CD8-positive, alpha-beta memory T cell (primary cell): ENCODE results near the gene SPAAR. TPM values are rescaled to one million over a fixed set of nuclear protein-coding genes. Genes with fewer than 3 reads are reported as not detected.

ENCODE experiments used
- CTCF ChIA-PET: fragments of 350-600 bp; sonication (Branson Sonifier 250); formaldehyde crosslinking; loops from one replicate; lab custom pipeline; 2021; ENCODE audit warnings: antibody characterized with exemption; lab: Charles Lee
- POLR2A ChIA-PET: fragments of 350-600 bp; sonication (Branson Sonifier 250); formaldehyde crosslinking; loops from one replicate; lab custom pipeline; 2021; ENCODE audit warnings: antibody characterized with exemption; lab: Charles Lee
- DNase-seq, 5 donors: peaks; one replicate each; pipeline versions ENCODE4 v3.0.0 to v3.0.0-alpha.2; 2020 to 2022; ENCODE audit warnings: mixed read lengths in 1 of 5
- H3K27ac ChIP-seq: one replicate; pipeline ENCODE4 v1.7.0; 2013; ENCODE audit warnings: low read depth, mild to moderate bottlenecking, low read length, moderate library complexity
- H3K27me3 ChIP-seq: 2 replicates; pipeline ENCODE4 v1.7.0; 2013; ENCODE audit warnings: low read length, mild to moderate bottlenecking; ENCODE audit not compliant: insufficient read depth, poor library complexity, severe bottlenecking
- H3K36me3 ChIP-seq: 2 replicates; pipeline ENCODE4 v1.7.0; 2013; ENCODE audit warnings: mild to moderate bottlenecking, low read length, moderate library complexity; ENCODE audit not compliant: insufficient read depth
- H3K4me1 ChIP-seq: 2 replicates; pipeline ENCODE4 v1.7.0; 2013; ENCODE audit warnings: mild to moderate bottlenecking, low read length, moderate library complexity; ENCODE audit not compliant: insufficient read depth
- H3K4me3 ChIP-seq: 2 replicates; pipeline ENCODE4 v1.7.0; 2013; ENCODE audit warnings: mild to moderate bottlenecking, low read length
- H3K9me3 ChIP-seq: 2 replicates; pipeline ENCODE4 v1.7.0; 2013; ENCODE audit warnings: mild to moderate bottlenecking, low read length
- H3K27ac Mint-ChIP-seq, 8 donors: one replicate each; pipeline ENCODE4 v1.8.0; 2020 to 2021; ENCODE audit warnings: mixed read lengths in 8 of 8, mild to moderate bottlenecking in 6 of 8, inconsistent platforms in 3 of 8, moderate library complexity in 3 of 8
- H3K27me3 Mint-ChIP-seq, 2 donors: one replicate each; pipeline ENCODE4 v1.8.0; 2020 to 2021; ENCODE audit warnings: mixed read lengths in 2 of 2, mild to moderate bottlenecking in 1 of 2, moderate library complexity in 1 of 2
- H3K36me3 Mint-ChIP-seq, 3 donors: one replicate each; pipeline ENCODE4 v1.8.0; 2020 to 2021; ENCODE audit warnings: mixed read lengths in 3 of 3, inconsistent platforms in 1 of 3, mild to moderate bottlenecking in 1 of 3
- H3K4me1 Mint-ChIP-seq, 3 donors: one replicate each; pipeline ENCODE4 v1.8.0; 2020 to 2021; ENCODE audit warnings: mixed read lengths in 3 of 3, inconsistent platforms in 1 of 3, mild to moderate bottlenecking in 1 of 3
- H3K4me3 Mint-ChIP-seq, 7 donors: one replicate each; pipeline ENCODE4 v1.8.0; 2020 to 2021; ENCODE audit warnings: mixed read lengths in 7 of 7, mild to moderate bottlenecking in 6 of 7, moderate library complexity in 4 of 7, inconsistent platforms in 2 of 7
- H3K9me3 Mint-ChIP-seq, 5 donors: one replicate each; pipeline ENCODE4 v1.8.0; 2020 to 2022; ENCODE audit warnings: mixed read lengths in 5 of 5, mild to moderate bottlenecking in 3 of 5, moderate library complexity in 2 of 5, inconsistent platforms in 1 of 5
- polyA plus RNA-seq: library from polyadenylated mRNA; unstranded; fragments of 300-500 nt; fragmentation: Illumina TruSeq; gene quantifications from one replicate; pipeline ENCODE4 v1.2.3, GENCODE V29; 2021
- total RNA-seq, 2 experiments: library from RNA; stranded (reverse); gene quantifications; one replicate each; pipeline ENCODE4 v1.2.3, GENCODE V29; 2021

SPAAR gene
- total and polyA plus RNA-seq, 3 experiments from 2014 or later = not detected

DNA sequence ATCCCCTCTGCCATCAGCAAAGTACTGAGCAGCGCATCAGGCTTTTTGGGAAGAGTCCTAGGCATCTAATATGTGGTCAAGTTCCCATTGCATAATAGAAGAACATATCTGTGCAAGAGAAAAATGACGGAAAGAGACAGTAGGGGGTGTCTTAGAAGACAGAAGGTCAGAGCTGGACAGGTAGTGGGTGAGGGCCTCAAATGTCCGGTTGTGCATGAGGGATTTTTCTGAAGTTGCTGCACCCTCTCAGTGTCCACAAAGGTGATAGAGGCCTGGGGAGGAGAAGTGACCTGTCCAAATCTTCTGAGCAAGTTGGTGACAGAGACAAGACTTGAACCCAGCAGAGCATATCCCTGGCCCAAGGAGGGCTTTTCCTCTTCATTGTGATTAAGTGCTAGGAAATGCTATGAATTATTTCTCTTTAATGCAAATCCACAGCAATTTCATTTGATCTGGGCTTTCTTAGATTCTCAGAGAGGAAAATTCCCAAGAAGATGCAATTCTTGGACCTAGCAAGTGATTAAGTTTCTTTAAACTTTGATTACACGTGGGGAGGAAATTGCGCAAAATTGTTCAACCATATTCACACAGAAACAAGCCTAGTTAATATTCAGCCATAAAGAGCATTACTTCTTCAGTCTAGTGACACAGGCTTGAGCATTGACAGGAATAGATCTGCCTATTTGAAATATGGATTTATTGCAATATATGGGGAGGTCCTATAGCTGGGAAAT lies 49.0 kb downstream of the SPAAR start, which contains the start of gene OR2S2:
OR2S2 (minus strand) TSS at position 51 of the 734 bp plus-strand sequence. CDS start 56 bp downstream, outside the sequence.
- no peaks in the 10 kb centered on the region for H3K9me3 ChIP-seq
- Mint-ChIP-seq H3K9me3 (no peaks in the 10 kb centered on the region), H3K4me3 (no peak within 1 kb of the TSS), H3K4me1 (peaks cover 3 to 5% (median 4%) of the 10 kb centered on the region in 3 donors), H3K27me3 (peaks cover 11 to 42% of the 10 kb centered on the region in 2 donors), H3K36me3 (no peaks in the 10 kb centered on the region), H3K27ac (no peak within 1 kb of the TSS)
- ChIA-PET POLR2A (no interaction called here), CTCF (interaction anchor here (1.2 kb wide), 1 partner anchor 65 kb away, joined by 5 read pairs; no protein-coding TSS in a partner anchor)
- no peaks in the 10 kb centered on the region for H3K36me3 ChIP-seq
- no peak within 1 kb of the TSS for H3K27ac ChIP-seq
- H3K4me3 ChIP-seq = no peak within 1 kb of the TSS
- DNase-seq = no peak
- no peaks in the 10 kb centered on the region for H3K4me1 ChIP-seq
- peaks cover 4% of the 10 kb centered on the region for H3K27me3 ChIP-seq

DNA sequence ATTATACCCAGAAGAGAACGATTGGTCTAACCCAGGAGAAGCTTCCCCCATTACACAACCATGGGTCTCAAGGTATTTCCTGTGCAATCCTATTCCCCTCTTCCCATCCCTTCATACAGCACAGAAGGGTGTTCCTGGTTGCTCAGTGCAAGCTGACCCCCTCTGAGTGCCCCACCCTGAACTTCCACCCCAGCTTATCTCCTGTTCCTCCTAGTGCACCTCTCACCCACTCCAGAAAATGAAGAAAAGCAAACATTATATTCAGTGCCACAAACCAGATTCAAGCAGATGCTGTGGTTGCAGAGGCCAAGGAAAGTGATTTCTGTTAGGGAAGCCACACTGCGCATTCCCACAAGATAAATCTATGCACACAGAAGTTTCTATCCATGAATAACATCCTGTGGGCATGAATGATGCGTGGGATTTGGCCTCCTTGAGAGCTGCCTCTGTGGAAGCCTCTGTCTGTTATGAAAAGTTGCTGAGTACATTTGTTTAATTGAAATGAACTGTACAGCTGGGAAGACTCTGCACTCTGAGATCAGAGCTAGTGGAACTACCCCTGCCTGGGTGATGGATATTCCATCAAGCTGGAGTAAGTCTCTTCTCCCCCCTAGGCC lies 50.9 kb downstream of the SPAAR start:
- no peak for DNase-seq
- Mint-ChIP-seq H3K9me3 (no peaks in the 10 kb centered on the region), H3K36me3 (no peaks in the 10 kb centered on the region), H3K27me3 (peaks cover 11 to 43% of the 10 kb centered on the region in 2 donors), H3K4me1 (no peaks in the 10 kb centered on the region), H3K27ac (no peak overlapping the region), H3K4me3 (no peak overlapping the region)
- no peaks in the 10 kb centered on the region for H3K9me3 ChIP-seq
- no peaks in the 10 kb centered on the region for H3K36me3 ChIP-seq
- POLR2A ChIA-PET = no interaction called here
- H3K27ac ChIP-seq = no peak overlapping the region
- CTCF ChIA-PET = interaction anchor here (1.2 kb wide), 1 partner anchor 15 kb away, joined by 4 read pairs; no protein-coding TSS in a partner anchor
- peaks cover 4% of the 10 kb centered on the region for H3K27me3 ChIP-seq
- no peaks in the 10 kb centered on the region for H3K4me1 ChIP-seq
- H3K4me3 ChIP-seq = no peak overlapping the region

Other genes starting within 250 kb of the SPAAR start
- gene ARHGEF39, start 244.3 kb upstream of the SPAAR start, total RNA-seq = 10 to 100 TPM in 1 of 2 experiments, 1 to 10 TPM in 1; 7.7 to 10.7 TPM
- gene ARHGEF39, start 244.3 kb upstream of the SPAAR start, polyA plus RNA-seq = 1.2 TPM
- under 1 TPM in 1 of 2 experiments, not detected in 1; 0.75 TPM for gene CA9, start 235.6 kb upstream of the SPAAR start, total RNA-seq
- gene CA9, start 235.6 kb upstream of the SPAAR start, polyA plus RNA-seq = not detected
- gene TPM2, start 219.6 kb upstream of the SPAAR start, total RNA-seq = 1 to 10 TPM; 6.6 to 7.3 TPM
- gene TPM2, start 219.6 kb upstream of the SPAAR start, polyA plus RNA-seq = 0.22 TPM
- 100 to 1,000 TPM; 248 to 249 TPM for gene TLN1, start 177.3 kb upstream of the SPAAR start, total RNA-seq
- 161 TPM for gene TLN1, start 177.3 kb upstream of the SPAAR start, polyA plus RNA-seq
- gene CREB3, start 176.8 kb upstream of the SPAAR start, total RNA-seq = 10 to 100 TPM; 38.0 to 38.6 TPM
- gene CREB3, start 176.8 kb upstream of the SPAAR start, polyA plus RNA-seq = 53.6 TPM
- gene GBA2, start 160.3 kb upstream of the SPAAR start, total RNA-seq = 10 to 100 TPM; 41.8 to 42.0 TPM
- gene GBA2, start 160.3 kb upstream of the SPAAR start, polyA plus RNA-seq = 30.7 TPM
- 10 to 100 TPM; 19.9 to 21.9 TPM for gene RGP1, start 160.2 kb upstream of the SPAAR start, total RNA-seq
- 10.6 TPM for gene RGP1, start 160.2 kb upstream of the SPAAR start, polyA plus RNA-seq
- gene MSMP, start 155.2 kb upstream of the SPAAR start, total RNA-seq = under 1 TPM; 0.51 to 0.63 TPM
- not detected for gene MSMP, start 155.2 kb upstream of the SPAAR start, polyA plus RNA-seq
- gene NPR2, start 117.9 kb upstream of the SPAAR start, total RNA-seq = 1 to 10 TPM; 5.2 to 8.6 TPM
- gene NPR2, start 117.9 kb upstream of the SPAAR start, polyA plus RNA-seq = 0.26 TPM
- gene SPAG8, start 97.2 kb upstream of the SPAAR start, total RNA-seq = 1 to 10 TPM in 1 of 2 experiments, under 1 TPM in 1; 0.98 to 1.8 TPM
- 0.79 TPM for gene SPAG8, start 97.2 kb upstream of the SPAAR start, polyA plus RNA-seq
- gene HINT2, start 94.4 kb upstream of the SPAAR start, total RNA-seq = 10 to 100 TPM; 65.1 to 71.7 TPM
- 69.4 TPM for gene HINT2, start 94.4 kb upstream of the SPAAR start, polyA plus RNA-seq
- not detected for gene FAM221B, start 80.8 kb upstream of the SPAAR start, total RNA-seq
- gene FAM221B, start 80.8 kb upstream of the SPAAR start, polyA plus RNA-seq = not detected
- gene TMEM8B, start 80.3 kb upstream of the SPAAR start, total RNA-seq = 1 to 10 TPM; 2.1 to 3.0 TPM
- gene TMEM8B, start 80.3 kb upstream of the SPAAR start, polyA plus RNA-seq = 3.0 TPM
- not detected for gene OR13J1, start 39.1 kb upstream of the SPAAR start, total RNA-seq
- gene OR13J1, start 39.1 kb upstream of the SPAAR start, polyA plus RNA-seq = not detected
- gene HRCT1, start 3.3 kb upstream of the SPAAR start, total RNA-seq = not detected
- not detected for gene HRCT1, start 3.3 kb upstream of the SPAAR start, polyA plus RNA-seq
- gene OR2S2, start 48.7 kb downstream of the SPAAR start, total RNA-seq = not detected
- gene OR2S2, start 48.7 kb downstream of the SPAAR start, polyA plus RNA-seq = not detected
- gene RECK, start 127.4 kb downstream of the SPAAR start, total RNA-seq = 1 to 10 TPM; 3.7 to 4.3 TPM
- 15.0 TPM for gene RECK, start 127.4 kb downstream of the SPAAR start, polyA plus RNA-seq
- gene GLIPR2, start 227.2 kb downstream of the SPAAR start, total RNA-seq = 10 to 100 TPM; 17.1 to 17.5 TPM
- gene GLIPR2, start 227.2 kb downstream of the SPAAR start, polyA plus RNA-seq = 139 TPM